Nephron (organoid): ENCODE data around the gene OGFOD3.
A peak's percentile ranks its signal among the peaks of the same experiment; 100 is the strongest.

Source experiments
- H3K27ac Mint-ChIP-seq, 3 experiments: 2 replicates each; pipeline ENCODE4 v1.8.0; 2020; ENCODE audit warnings: mixed read lengths in 3 of 3, mild to moderate bottlenecking in 2 of 3, moderate library complexity in 1 of 3
- H3K27me3 Mint-ChIP-seq: 2 replicates; pipeline ENCODE4 v1.8.0; 2021; ENCODE audit warnings: low read depth, mild to moderate bottlenecking, moderate library complexity, mixed read lengths
- H3K36me3 Mint-ChIP-seq: 2 replicates; pipeline ENCODE4 v1.8.0; 2020; ENCODE audit warnings: low read depth, mixed read lengths
- H3K4me1 Mint-ChIP-seq: 2 replicates; pipeline ENCODE4 v1.8.0; 2020; ENCODE audit warnings: mixed read lengths
- H3K4me3 Mint-ChIP-seq, 3 experiments: 2 replicates each; pipeline ENCODE4 v1.8.0; 2020; ENCODE audit warnings: mild to moderate bottlenecking in 3 of 3, mixed read lengths in 3 of 3, moderate library complexity in 2 of 3
- H3K9me3 Mint-ChIP-seq: 2 replicates; pipeline ENCODE4 v1.8.0; 2020; ENCODE audit warnings: mixed read lengths
- TF ChIP-seq, protein P1 (sequence below), 3 experiments: fragments of 200-600 bp; sonication (generic); IDR thresholded peaks; one replicate each; pipeline ENCODE4 v1.5.0; 2021; ENCODE audit warnings: antibody characterized with exemption in 3 of 3; ENCODE audit not compliant: unreplicated experiment in 3 of 3

Gene OGFOD3

GRCh38 chr17:82353484-82353883 is 64.9 kb downstream of the OGFOD3 start:
- TF ChIP-seq, protein P1, sequence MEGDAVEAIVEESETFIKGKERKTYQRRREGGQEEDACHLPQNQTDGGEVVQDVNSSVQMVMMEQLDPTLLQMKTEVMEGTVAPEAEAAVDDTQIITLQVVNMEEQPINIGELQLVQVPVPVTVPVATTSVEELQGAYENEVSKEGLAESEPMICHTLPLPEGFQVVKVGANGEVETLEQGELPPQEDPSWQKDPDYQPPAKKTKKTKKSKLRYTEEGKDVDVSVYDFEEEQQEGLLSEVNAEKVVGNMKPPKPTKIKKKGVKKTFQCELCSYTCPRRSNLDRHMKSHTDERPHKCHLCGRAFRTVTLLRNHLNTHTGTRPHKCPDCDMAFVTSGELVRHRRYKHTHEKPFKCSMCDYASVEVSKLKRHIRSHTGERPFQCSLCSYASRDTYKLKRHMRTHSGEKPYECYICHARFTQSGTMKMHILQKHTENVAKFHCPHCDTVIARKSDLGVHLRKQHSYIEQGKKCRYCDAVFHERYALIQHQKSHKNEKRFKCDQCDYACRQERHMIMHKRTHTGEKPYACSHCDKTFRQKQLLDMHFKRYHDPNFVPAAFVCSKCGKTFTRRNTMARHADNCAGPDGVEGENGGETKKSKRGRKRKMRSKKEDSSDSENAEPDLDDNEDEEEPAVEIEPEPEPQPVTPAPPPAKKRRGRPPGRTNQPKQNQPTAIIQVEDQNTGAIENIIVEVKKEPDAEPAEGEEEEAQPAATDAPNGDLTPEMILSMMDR (IDR thresholded peaks at IDR 0.05; ENCODE audit: unreplicated experiment in 3 of 3): no peak
- Mint-ChIP-seq H3K9me3 (no peaks in the 10 kb centered on the region), H3K4me3 (no peak overlapping the region), H3K4me1 (peaks cover 44% of the 10 kb centered on the region), H3K27ac (no peak overlapping the region), H3K36me3 (no peaks in the 10 kb centered on the region), H3K27me3 (peaks cover 7% of the 10 kb centered on the region)

DNA sequence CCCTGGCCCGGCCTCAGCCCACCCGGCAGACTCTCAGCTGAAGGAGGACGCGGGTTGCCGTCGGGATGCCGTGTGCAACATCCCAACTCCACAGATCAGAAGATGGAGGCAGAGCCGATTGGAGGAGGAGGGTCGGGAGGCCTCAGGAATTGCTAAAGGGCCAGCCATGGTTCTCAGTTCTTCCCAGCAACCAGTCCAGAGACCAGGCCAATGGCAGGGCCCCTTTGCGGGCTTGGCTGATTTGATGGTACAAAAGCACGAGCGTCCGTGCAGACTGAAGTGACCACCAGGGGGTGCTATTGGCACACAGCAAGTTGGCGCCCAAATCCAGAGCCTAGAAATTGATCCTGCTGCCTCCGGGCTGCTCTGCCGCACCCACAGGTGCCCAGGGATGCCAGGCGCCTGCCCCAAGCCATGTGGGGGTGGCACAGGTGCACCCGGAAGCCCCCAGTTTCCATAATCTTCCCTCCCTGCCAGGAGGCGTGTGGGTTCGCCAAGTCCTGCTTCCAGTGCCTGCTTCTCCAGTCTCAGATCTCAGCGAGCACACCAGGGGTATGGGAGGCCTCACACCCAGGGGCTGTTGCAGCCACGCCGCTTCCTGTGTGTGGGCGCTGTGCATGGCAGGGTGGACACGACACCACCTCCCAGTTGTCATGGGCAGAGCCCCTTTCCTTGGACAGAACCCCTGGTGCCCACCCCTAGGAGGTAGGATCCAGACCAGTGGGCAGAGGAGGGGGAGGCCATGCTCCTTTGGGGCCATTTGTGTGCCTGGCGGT is 66.5 kb downstream of the OGFOD3 start:
- Mint-ChIP-seq H3K9me3 (no peaks in the 10 kb centered on the region), H3K4me3 (no peak overlapping the region), H3K27me3 (peaks cover 3% of the 10 kb centered on the region), H3K4me1 (peaks cover 39% of the 10 kb centered on the region), H3K27ac (peak overlapping the region; percentile 35 to 64 (median 53)), H3K36me3 (no peaks in the 10 kb centered on the region)
- TF ChIP-seq, protein P1 (IDR thresholded peaks at IDR 0.05; ENCODE audit: unreplicated experiment in 3 of 3): peak; percentile 93 to 98 (median 94)

GRCh38 chr17:82351254-82351712 is 67.1 kb downstream of the OGFOD3 start:
- Mint-ChIP-seq H3K27ac (peak overlapping the region; percentile 35 to 72 (median 64)), H3K27me3 (peaks cover 3% of the 10 kb centered on the region), H3K4me3 (no peak overlapping the region), H3K36me3 (no peaks in the 10 kb centered on the region), H3K9me3 (no peaks in the 10 kb centered on the region), H3K4me1 (peaks cover 38% of the 10 kb centered on the region)
- TF ChIP-seq, protein P1 (IDR thresholded peaks at IDR 0.05; ENCODE audit: unreplicated experiment in 3 of 3): no peak

DNA sequence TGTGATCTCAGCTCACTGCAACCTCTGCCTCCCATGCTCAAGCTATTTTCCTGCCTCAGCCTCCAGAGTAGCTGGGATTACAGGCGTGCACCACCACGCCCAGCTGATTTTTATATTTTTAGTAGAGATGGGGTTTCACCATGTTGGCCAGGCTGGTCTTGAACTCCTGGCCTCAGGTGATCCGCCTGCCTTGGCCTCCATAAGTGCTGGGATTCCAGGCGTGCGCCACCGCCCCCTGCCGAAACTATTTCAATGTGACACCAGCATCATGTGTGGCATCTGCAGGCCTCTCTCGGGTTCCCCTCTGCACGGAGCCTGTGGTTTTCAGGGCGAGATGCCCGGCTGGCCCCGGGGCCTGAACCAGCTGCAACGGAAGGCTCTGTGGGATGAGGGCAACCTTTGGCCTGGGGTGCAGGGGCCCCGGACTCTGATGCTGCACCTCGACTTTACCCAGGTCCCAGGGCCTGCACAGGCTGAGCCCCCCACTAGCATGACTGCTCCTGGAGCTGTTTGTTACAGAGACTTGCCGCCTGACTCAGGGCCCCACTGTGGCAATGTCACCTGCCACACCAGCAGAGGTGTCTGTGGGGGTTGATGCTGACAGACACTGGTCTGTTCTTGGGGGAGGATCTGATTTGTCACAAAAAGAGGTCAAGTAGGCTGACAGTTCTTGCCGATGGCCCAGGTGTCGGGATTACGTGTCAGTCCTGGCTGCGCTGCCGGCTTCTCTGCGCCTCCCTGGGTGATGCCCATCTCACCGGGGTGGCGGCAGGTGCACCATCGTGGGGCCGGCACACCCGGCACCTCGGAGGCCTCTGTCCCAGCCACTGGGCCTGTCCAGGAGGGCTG is 68.0 kb downstream of the OGFOD3 start:
- H3K36me3 Mint-ChIP-seq: no peaks in the 10 kb centered on the region
- H3K27me3 Mint-ChIP-seq: peaks cover 3% of the 10 kb centered on the region
- H3K27ac Mint-ChIP-seq: peak overlapping the region in 1 of 3 experiments; percentile 95
- TF ChIP-seq, protein P1 (IDR thresholded peaks at IDR 0.05; ENCODE audit: unreplicated experiment in 3 of 3): no peak
- H3K4me1 Mint-ChIP-seq: peaks cover 34% of the 10 kb centered on the region
- no peak overlapping the region for H3K4me3 Mint-ChIP-seq
- no peaks in the 10 kb centered on the region for H3K9me3 Mint-ChIP-seq

DNA sequence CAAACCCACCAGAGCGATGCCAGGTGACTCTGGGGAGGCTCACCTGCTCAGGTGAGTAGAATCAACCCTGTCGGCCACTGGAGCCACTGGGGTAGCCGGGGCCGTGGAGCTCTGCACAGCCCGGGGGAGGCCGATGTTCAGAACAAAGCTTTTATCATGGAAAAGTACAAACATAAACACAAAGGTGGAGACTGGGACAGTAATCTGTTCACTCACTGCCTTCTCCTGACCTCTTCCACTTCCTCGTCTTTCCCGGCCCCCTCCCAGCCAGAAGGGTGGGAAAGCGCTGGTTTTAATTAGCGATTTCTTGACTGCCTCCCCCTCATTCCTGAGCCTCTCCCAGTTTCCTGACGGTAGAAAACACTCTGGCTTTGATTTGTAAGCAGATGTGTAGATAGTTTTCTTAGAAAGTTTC is 69.1 kb downstream of the OGFOD3 start:
- peaks cover 3% of the 10 kb centered on the region for H3K27me3 Mint-ChIP-seq
- peak overlapping the region; percentile 82 to 95 (median 83) for H3K27ac Mint-ChIP-seq
- H3K4me3 Mint-ChIP-seq: peak overlapping the region; percentile 45 to 66 (median 54)
- peaks cover 33% of the 10 kb centered on the region for H3K4me1 Mint-ChIP-seq
- TF ChIP-seq, protein P1 (IDR thresholded peaks at IDR 0.05; ENCODE audit: unreplicated experiment in 3 of 3): no peak
- H3K36me3 Mint-ChIP-seq: no peaks in the 10 kb centered on the region
- no peaks in the 10 kb centered on the region for H3K9me3 Mint-ChIP-seq
